ENCODE results near the gene SAA2.

DNA sequence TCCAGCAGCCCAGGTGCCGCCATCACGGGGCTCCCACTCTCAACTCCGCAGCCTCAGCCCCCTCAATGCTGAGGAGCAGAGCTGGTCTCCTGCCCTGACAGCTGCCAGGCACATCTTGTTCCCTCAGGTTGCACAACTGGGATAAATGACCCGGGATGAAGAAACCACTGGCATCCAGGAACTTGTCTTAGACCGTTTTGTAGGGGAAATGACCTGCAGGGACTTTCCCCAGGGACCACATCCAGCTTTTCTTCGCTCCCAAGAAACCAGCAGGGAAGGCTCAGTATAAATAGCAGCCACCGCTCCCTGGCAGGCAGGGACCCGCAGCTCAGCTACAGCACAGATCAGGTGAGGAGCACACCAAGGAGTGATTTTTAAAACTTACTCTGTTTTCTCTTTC, 17.5 kb upstream of the SAA2 start, which contains the start of gene SAA1:
- TF ChIP-seq CTCF (conservative IDR thresholded peaks at IDR 0.05; ENCODE audit: low read length) (no peak), EZH2phosphoT487 (IDR thresholded peaks at IDR 0.05; ENCODE audit: borderline replicate concordance) (no peak)
